ENCODE results near the gene AOAH. TPM values are rescaled to one million over a fixed set of nuclear protein-coding genes. Genes with fewer than 3 reads are reported as not detected.

AOAH gene
- total RNA-seq, 1 donor from 2014 or later = 2.4 TPM

DNA sequence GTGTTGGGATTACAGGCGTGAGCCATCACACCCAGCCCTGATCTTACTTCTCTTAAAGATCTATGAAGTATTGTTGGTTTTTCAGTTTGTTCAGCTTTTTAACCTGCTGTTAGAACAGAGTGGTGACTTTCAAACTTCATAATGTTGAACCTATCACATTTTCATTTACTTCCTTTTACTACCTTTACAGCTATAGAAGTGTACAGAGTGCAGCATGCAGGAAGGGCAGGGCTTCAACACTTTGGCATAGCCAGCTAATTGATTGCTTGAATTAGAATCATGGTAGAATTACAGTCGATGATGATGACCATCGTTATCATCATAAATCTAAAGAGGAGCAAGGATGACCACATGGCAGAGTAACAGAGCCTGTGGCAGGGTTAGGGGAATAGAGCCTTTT lies 55.5 kb downstream of the AOAH start:
- ChIA-PET CTCF (no interaction called here), POLR2A (interaction anchor here (0.5 kb wide), 1 partner anchor 483 kb away, joined by 3 read pairs; no protein-coding TSS in a partner anchor)
- DNase-seq (no peak), ATAC-seq (ENCODE audit: low read depth) (no peak)
- Mint-ChIP-seq H3K4me1 (no peaks in the 10 kb centered on the region), H3K9me3 (no peaks in the 10 kb centered on the region), H3K4me3 (no peak overlapping the region), H3K27me3 (no peaks in the 10 kb centered on the region), H3K27ac (no peak overlapping the region), H3K36me3 (ENCODE audit: low read depth) (peaks cover 3% of the 10 kb centered on the region)
- intact Hi-C loops (cut with micrococcal nuclease) = no loop called here
- TF ChIP-seq, protein P1, sequence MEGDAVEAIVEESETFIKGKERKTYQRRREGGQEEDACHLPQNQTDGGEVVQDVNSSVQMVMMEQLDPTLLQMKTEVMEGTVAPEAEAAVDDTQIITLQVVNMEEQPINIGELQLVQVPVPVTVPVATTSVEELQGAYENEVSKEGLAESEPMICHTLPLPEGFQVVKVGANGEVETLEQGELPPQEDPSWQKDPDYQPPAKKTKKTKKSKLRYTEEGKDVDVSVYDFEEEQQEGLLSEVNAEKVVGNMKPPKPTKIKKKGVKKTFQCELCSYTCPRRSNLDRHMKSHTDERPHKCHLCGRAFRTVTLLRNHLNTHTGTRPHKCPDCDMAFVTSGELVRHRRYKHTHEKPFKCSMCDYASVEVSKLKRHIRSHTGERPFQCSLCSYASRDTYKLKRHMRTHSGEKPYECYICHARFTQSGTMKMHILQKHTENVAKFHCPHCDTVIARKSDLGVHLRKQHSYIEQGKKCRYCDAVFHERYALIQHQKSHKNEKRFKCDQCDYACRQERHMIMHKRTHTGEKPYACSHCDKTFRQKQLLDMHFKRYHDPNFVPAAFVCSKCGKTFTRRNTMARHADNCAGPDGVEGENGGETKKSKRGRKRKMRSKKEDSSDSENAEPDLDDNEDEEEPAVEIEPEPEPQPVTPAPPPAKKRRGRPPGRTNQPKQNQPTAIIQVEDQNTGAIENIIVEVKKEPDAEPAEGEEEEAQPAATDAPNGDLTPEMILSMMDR (IDR thresholded peaks at IDR 0.05) = no peak

GRCh38 chr7:36668080-36668479 lies 56.2 kb downstream of the AOAH start:
- TF ChIP-seq, protein P1 (IDR thresholded peaks at IDR 0.05) = no peak
- no peaks in the 10 kb centered on the region for H3K4me1 Mint-ChIP-seq
- CTCF ChIA-PET = no interaction called here
- H3K36me3 Mint-ChIP-seq (ENCODE audit: low read depth) = peaks cover 3% of the 10 kb centered on the region
- DNase-seq (no peak), ATAC-seq (ENCODE audit: low read depth) (no peak)
- H3K27me3 Mint-ChIP-seq = no peaks in the 10 kb centered on the region
- intact Hi-C loops (cut with micrococcal nuclease) = no loop called here
- H3K27ac Mint-ChIP-seq = no peak overlapping the region
- H3K4me3 Mint-ChIP-seq = no peak overlapping the region
- H3K9me3 Mint-ChIP-seq = no peaks in the 10 kb centered on the region
- POLR2A ChIA-PET = interaction anchor here (0.5 kb wide), 1 partner anchor 484 kb away, joined by 3 read pairs; no protein-coding TSS in a partner anchor

DNA sequence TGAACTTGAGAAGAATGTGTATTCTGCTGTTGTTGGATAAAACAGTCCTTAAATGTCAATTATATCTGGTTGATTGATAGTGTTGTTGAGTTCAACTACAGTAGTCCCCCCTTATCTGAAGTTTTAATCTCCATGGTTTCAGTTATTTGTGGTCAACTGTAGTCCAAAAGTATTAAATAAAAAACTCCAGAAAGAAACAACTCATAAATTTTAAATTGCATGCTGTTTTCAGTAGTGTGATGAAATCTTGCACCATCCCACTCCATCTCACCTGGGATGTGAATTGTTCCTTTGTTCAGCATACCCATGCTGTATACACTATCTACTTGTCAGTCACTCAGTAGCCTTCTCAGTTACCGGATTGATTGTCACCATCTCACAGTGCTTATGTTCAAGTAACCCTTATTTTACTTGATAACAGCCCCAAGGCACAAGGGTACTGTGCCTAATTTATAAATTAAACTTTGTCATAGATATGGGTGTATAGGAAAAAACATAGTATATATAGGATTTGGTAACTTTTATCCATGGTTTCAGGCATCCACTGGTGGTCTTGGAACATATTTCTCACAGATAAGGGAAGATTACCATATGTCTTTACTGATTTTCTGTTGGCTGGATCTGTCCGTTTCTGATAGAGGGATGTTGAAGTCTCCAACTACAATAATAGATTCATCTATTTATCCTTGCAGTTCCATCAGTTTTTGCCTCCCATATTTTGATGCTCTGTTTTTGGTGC lies 57.1 kb downstream of the AOAH start:
- TF ChIP-seq, protein P1 (IDR thresholded peaks at IDR 0.05) = no peak
- Mint-ChIP-seq H3K4me1 (no peaks in the 10 kb centered on the region), H3K27me3 (no peaks in the 10 kb centered on the region), H3K36me3 (ENCODE audit: low read depth) (peaks cover under 1% of the 10 kb centered on the region), H3K27ac (no peak overlapping the region), H3K9me3 (no peaks in the 10 kb centered on the region), H3K4me3 (no peak overlapping the region)
- ChIA-PET POLR2A (no interaction called here), CTCF (no interaction called here)
- intact Hi-C loops (cut with micrococcal nuclease) = no loop called here
- DNase-seq (no peak), ATAC-seq (ENCODE audit: low read depth) (no peak)

DNA sequence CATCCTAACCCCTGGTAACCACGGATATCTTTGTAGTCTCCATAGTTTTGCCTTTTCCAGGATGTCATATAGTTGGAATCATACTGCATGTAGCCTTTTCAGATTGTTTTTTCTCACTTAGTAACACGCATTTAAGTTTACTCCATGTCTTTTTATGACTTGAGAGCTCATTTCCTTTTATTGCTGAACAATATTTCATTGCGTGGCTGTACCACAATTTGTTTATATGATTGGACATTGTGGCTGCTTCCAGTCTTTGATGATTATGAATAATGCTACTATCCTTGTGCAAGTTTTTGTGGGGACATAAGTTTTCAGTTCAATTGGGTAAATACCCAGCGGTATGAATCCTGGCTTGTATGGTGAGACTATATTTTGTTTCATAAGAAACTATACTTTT lies 60.8 kb downstream of the AOAH start:
- ATAC-seq (ENCODE audit: low read depth) (no peak), DNase-seq (no peak)
- intact Hi-C loops (cut with micrococcal nuclease) = no loop called here
- Mint-ChIP-seq H3K27me3 (no peaks in the 10 kb centered on the region), H3K4me1 (no peaks in the 10 kb centered on the region), H3K9me3 (no peaks in the 10 kb centered on the region), H3K36me3 (ENCODE audit: low read depth) (no peaks in the 10 kb centered on the region), H3K4me3 (no peak overlapping the region), H3K27ac (no peak overlapping the region)
- POLR2A ChIA-PET = no interaction called here
- CTCF ChIA-PET = no interaction called here
- TF ChIP-seq, protein P1 (IDR thresholded peaks at IDR 0.05) = no peak

DNA sequence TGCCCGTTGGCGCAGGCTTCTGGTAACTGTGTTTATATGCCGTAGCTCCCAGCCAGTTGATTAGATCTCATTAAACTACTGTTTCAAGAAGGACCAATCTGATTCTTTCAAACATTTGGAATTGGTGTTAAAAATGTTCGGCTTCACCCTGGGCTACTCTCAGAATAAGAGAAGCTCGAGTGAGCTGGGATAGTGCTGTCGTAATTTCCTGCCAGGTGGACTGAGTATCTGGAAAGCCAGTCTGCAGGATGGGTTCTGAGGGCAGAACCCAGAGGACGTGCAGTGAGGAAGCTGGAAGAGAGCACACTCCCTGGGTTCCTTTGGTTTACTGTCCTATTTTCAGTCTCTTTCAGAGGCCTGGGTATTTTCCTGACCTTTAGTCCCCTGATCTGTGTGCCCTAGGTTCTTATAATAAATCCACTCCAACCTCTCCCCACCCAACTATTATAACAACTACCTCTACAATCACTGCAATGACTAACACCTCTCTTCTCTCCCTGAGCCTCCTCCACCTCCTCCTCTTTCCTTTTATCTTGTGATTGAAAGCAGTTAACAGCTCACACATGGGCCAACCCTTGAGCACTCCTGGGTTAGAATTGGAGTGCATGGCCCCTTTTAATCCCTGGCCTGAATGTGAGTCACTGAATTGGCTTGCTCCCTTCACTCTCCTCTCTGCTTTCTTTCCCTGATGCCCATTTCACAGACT lies 63.0 kb downstream of the AOAH start:
- no peaks in the 10 kb centered on the region for H3K27me3 Mint-ChIP-seq

More for the DNA sequence above, 63.0 kb downstream of the AOAH start:
- ChIA-PET POLR2A (no interaction called here), CTCF (no interaction called here)
- no peaks in the 10 kb centered on the region for H3K36me3 Mint-ChIP-seq (ENCODE audit: low read depth)
- H3K4me1 Mint-ChIP-seq = no peaks in the 10 kb centered on the region
- ATAC-seq (ENCODE audit: low read depth) = no peak
- DNase-seq = no peak
- H3K27ac Mint-ChIP-seq = no peak overlapping the region
- no peaks in the 10 kb centered on the region for H3K9me3 Mint-ChIP-seq
- no peak overlapping the region for H3K4me3 Mint-ChIP-seq
- TF ChIP-seq, protein P1 (IDR thresholded peaks at IDR 0.05) = no peak
- intact Hi-C loops (cut with micrococcal nuclease) = no loop called here

Data from activated B cell treated with CpG ODN at 0.5 μM for 24 hours (primary cell).